Testis (tissue), 3 donors: ENCODE results near the gene ARHGAP32. TPM values are rescaled to one million over a fixed set of nuclear protein-coding genes. Genes with fewer than 3 reads are reported as not detected.

ENCODE experiments used
- DNase-seq: peaks from one replicate; pipeline ENCODE4 v3.0.0-alpha.2; 2019
- H3K27ac ChIP-seq, 2 donors: fragments of 200-600 bp; sonication (generic); one replicate each; pipeline ENCODE4 v1.5.1; 2019
- H3K27me3 ChIP-seq: fragments of 200-600 bp; sonication (generic); one replicate; pipeline ENCODE4 v1.5.1; 2019
- H3K36me3 ChIP-seq: fragments of 200-600 bp; sonication (generic); one replicate; pipeline ENCODE4 v1.5.1; 2017; ENCODE audit warnings: low read depth; ENCODE audit errors: missing control alignments
- H3K4me1 ChIP-seq: fragments of 200-600 bp; sonication (generic); one replicate; pipeline ENCODE4 v1.5.1; 2019
- H3K4me3 ChIP-seq, 2 donors: fragments of 200-600 bp; sonication (generic); one replicate each; pipeline ENCODE4 v1.5.1; 2017 to 2019
- H3K9me3 ChIP-seq: fragments of 200-600 bp; sonication (generic); one replicate; pipeline ENCODE4 v1.5.1; 2017
- POLR2A ChIP-seq: fragments of 450-650 bp; IDR thresholded peaks from one replicate; pipeline ENCODE4 v1.6.1; 2017; ENCODE audit warnings: antibody characterized with exemption, mild to moderate bottlenecking, moderate library complexity
- WGBS, 2 donors: methylation state at CpG; one replicate each; pipeline ENCODE4 v1.1.5; 2018; 5-methylcytosine and 5-hydroxymethylcytosine counted together
- intact Hi-C: fragments of 100-400 bp; cut with DNase I; formaldehyde crosslinking; loops from one replicate; pipeline ENCODE4 v1.15.1; 2023; ENCODE audit warnings: low total_unique reads
- polyA plus RNA-seq: library from polyadenylated mRNA; stranded (reverse); fragments of 350-450 nt; fragmentation: Illumina TruSeq; extraction: RNeasy Lipid Tissue Mini Kit (QIAGEN cat#74804); gene quantifications from one replicate; pipeline ENCODE4 v1.2.3, GENCODE V29; 2014; ENCODE audit warnings: low read depth, low replicate concordance; ENCODE audit not compliant: insufficient read depth
- total RNA-seq, 2 donors: library from RNA; depleted of rRNA; stranded (reverse); fragments of >200 nt; gene quantifications; one replicate each; pipeline ENCODE4 v1.2.3, GENCODE V29; 2016
- TF ChIP-seq, protein P1 (sequence below), 3 experiments: fragments of 450-650 bp in 2 of 3; fragments of 200-600 bp in 1 of 3; sonication (generic) in 1 of 3; IDR thresholded peaks; one replicate each; pipeline ENCODE4 v1.5.1; 2016 to 2019; ENCODE audit warnings: antibody characterized with exemption in 3 of 3, mild to moderate bottlenecking in 2 of 3, moderate library complexity in 1 of 3

Gene ARHGAP32
- total and polyA plus RNA-seq, 3 donors from 2014 or later: 33.0 to 58.1 (median 53.8) TPM

DNA sequence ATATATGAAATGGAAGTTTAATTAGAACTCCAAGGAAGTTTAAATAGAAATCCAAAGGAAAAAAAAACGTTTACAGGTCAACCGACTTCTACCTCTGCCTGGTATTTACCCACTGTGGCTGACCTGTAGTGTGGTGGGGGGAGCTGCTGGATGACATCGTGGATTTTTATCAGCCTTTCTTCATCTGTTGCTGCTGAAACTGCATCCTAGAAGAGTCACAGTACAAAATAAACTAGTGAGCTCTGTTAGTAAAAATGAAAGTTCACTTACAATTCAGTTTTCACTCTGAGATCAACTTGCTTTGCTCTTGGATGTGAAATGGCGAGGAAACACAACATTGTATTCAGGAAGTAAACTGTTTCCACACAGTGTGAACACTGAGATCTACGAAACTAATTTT lies 206.2 kb downstream of the ARHGAP32 start:
- no peak overlapping the region for H3K27ac ChIP-seq
- no peak for DNase-seq
- no peaks in the 10 kb centered on the region for H3K27me3 ChIP-seq
- H3K36me3 ChIP-seq: no peaks in the 10 kb centered on the region
- TF ChIP-seq POLR2A: no peak
- TF ChIP-seq, protein P1, sequence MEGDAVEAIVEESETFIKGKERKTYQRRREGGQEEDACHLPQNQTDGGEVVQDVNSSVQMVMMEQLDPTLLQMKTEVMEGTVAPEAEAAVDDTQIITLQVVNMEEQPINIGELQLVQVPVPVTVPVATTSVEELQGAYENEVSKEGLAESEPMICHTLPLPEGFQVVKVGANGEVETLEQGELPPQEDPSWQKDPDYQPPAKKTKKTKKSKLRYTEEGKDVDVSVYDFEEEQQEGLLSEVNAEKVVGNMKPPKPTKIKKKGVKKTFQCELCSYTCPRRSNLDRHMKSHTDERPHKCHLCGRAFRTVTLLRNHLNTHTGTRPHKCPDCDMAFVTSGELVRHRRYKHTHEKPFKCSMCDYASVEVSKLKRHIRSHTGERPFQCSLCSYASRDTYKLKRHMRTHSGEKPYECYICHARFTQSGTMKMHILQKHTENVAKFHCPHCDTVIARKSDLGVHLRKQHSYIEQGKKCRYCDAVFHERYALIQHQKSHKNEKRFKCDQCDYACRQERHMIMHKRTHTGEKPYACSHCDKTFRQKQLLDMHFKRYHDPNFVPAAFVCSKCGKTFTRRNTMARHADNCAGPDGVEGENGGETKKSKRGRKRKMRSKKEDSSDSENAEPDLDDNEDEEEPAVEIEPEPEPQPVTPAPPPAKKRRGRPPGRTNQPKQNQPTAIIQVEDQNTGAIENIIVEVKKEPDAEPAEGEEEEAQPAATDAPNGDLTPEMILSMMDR (IDR thresholded peaks at IDR 0.05): no peak
- no peaks in the 10 kb centered on the region for H3K9me3 ChIP-seq
- no peaks in the 10 kb centered on the region for H3K4me1 ChIP-seq
- intact Hi-C loops: no loop called here
- no peak overlapping the region for H3K4me3 ChIP-seq
- WGBS, 2 donors: 74 to 85% methylated on average over 5 of the region's 5 CpGs

DNA sequence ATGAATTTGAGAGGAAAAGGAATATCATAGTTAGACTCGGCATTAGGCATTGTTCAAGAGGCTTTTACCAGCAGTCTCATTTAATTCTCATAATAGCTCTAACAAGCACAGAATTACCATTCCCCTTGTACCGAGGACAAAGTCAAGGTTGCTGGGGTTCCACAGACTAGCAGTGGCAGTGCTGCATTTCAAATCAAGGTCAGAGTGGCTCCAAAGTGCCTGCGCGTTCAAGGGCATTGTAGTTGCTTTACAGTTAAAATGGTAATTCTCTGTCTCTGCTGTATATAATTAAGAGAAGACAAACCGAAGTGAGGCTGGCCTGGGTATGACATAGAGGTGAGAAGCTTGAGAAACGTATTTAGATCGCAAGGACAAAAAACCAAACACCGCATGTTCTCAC lies 209.1 kb downstream of the ARHGAP32 start:
- intact Hi-C loops: no loop called here
- Histone ChIP-seq H3K4me3 (no peak overlapping the region), H3K9me3 (no peaks in the 10 kb centered on the region), H3K36me3 (no peaks in the 10 kb centered on the region), H3K27ac (no peak overlapping the region), H3K27me3 (no peaks in the 10 kb centered on the region), H3K4me1 (no peaks in the 10 kb centered on the region)
- no peak for TF ChIP-seq POLR2A
- TF ChIP-seq, protein P1 (IDR thresholded peaks at IDR 0.05): no peak
- 71 to 74% methylated on average over 8 of the region's 8 CpGs for whole genome bisulfite sequencing, 2 donors
- no peak for DNase-seq

DNA sequence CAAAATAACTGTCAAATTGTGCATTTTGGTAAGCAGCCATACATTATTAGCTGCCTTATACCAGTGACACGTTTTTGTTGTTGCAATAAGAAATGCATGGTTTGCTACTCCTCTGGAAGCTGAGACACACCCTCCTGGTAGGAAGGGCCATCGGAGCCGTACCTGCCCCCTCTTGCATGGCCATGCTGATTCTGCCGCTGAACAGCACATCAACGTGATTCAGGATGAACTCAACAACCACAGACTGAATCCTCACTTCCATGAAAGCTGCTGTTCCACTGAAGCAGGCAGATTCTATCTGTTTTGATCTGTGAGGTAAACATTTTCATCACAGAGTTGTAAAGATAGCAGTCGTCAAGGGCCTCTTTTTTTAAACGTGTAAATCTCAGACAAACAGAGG lies 210.9 kb downstream of the ARHGAP32 start:
- no peak for DNase-seq
- H3K27me3 ChIP-seq: no peaks in the 10 kb centered on the region
- H3K4me3 ChIP-seq: no peak overlapping the region
- H3K27ac ChIP-seq: no peak overlapping the region
- 83 to 84% methylated on average over 7 of the region's 7 CpGs for WGBS, 2 donors
- TF ChIP-seq POLR2A: no peak
- TF ChIP-seq, protein P1 (IDR thresholded peaks at IDR 0.05): no peak
- no peaks in the 10 kb centered on the region for H3K36me3 ChIP-seq
- H3K4me1 ChIP-seq: no peaks in the 10 kb centered on the region
- H3K9me3 ChIP-seq: no peaks in the 10 kb centered on the region
- intact Hi-C loops: no loop called here

DNA sequence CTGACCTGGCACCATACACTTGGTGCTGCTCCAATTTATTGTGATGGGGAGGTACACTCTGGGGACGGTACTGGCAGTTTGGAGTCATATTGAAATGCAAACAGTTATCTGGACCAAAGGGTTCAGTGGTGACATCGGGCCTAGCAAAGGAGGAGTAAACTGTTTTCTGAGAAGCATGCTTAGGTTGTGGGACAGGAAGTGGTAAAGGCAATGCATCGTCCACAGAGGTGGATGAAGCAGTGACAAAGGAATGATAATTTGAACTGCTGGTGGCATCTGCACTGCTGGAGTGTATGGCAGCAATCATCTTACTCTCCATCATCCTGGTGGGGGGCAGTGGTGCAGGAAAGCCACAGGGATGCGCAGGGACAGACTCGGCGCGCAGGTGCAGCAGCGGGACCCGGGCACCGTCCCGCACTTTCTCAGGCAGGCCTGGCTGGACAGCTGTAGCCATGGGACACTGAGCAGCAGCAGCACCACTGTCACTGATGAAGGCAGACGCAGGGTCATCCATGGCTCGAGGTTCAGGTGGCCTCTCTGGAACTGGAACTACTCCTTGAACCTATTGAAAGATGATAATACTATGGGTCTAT lies 221.4 kb downstream of the ARHGAP32 start:
- 89 to 91% methylated on average over 9 to 13 of the region's 13 CpGs for WGBS, 2 donors
- TF ChIP-seq POLR2A: no peak
- TF ChIP-seq, protein P1 (IDR thresholded peaks at IDR 0.05): no peak
- Histone ChIP-seq H3K36me3 (no peaks in the 10 kb centered on the region), H3K4me3 (no peak overlapping the region), H3K27ac (no peak overlapping the region), H3K9me3 (no peaks in the 10 kb centered on the region), H3K27me3 (no peaks in the 10 kb centered on the region), H3K4me1 (no peaks in the 10 kb centered on the region)
- DNase-seq: no peak
- intact Hi-C loops: no loop called here

DNA sequence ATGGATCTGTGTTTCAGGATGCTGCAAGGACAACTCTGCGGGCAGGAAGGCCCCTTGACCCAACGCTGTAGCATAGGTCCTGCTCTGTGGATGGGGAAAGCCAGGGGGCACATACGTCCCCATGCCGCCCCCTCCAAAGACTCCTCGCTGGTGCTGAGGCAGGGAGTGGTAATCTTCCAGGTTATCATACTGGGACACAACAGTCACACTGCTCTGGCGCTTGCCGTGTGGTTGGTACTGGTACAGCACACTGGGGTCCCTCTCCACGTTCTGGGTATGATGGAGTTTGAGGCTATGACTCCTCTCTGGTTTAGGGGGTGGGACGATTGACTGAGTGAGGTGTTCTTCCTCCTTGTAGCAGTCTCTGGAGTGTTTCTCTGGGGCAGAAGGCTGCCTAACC lies 223.2 kb downstream of the ARHGAP32 start:
- WGBS, 2 donors: 91 to 96% methylated on average over 9 of the region's 9 CpGs
- no peaks in the 10 kb centered on the region for H3K4me1 ChIP-seq
- H3K27ac ChIP-seq: no peak overlapping the region
- H3K36me3 ChIP-seq: no peaks in the 10 kb centered on the region
- TF ChIP-seq, protein P1 (IDR thresholded peaks at IDR 0.05): no peak
- no peak for TF ChIP-seq POLR2A
- H3K4me3 ChIP-seq: no peak overlapping the region
- DNase-seq: no peak
- no peaks in the 10 kb centered on the region for H3K9me3 ChIP-seq
- no peaks in the 10 kb centered on the region for H3K27me3 ChIP-seq
- intact Hi-C loops: no loop called here
